ENCODE results near the gene FAM47A.

Gene FAM47A

DNA sequence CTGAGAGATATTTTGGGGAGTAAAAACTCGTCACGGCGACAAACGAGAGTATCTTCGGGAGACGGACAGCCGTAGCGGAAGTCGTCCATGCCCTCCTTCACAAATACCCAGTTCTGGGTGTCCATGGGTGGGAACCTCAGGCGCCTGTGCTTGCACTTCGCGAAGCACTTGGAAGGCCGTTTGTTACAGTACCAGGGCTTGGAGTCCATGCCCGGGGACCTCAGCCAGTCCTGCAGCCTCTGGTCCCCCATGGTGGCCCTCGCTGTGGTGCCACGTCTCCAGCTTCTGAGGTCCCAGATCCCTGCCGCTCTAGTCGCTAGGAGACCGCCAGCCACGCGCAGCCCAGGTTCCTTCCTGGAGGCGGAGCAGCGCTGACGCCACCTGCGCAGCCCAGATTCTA is at the start of gene FAM47A:
TSS of gene FAM47A (minus strand) at position 287 of the 400 bp plus-strand sequence. CDS start at position 251, 36 bp downstream.
- DNase-seq (ENCODE audit: low spot score): no peak

DNA sequence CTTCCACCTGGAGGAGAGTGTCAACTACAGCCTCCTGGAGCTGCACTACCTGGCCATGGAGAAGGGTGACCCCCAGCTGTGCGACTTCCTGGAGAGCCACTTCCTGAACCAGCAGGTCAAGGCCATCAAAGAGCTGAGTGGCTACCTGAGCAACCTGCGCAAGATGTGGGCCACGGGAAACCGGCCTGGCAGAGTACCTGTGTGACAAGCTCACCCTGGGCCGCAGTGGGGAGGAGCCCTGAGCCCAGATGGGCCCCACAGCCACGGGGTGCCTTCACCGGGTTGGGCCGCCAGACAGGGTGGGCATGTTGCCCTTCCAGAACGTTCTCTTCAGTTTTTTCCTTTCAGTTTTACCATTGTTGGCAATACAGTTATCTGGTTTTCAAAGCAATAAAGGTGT is 15.2 kb upstream of the FAM47A start:
- no peak for DNase-seq (ENCODE audit: low spot score)

DNA sequence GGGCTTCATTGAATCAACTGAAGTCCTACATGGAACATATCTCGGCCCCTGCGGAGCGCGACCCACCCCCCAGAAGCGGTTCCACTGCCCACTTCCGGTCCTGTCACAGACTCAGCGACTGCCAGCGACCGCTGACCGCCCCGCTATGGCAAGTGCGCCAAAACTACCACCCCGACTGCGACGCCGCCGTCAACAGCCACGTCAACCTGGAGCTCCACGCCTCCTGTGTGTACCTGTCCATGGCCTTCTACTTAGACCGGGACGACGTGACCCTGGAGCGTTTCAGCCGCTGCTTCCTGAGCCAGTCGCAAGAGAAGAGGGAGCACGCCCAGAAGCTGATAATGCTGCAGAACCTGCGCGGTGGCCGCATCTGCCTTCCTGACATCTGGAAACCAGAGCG is 14.8 kb upstream of the FAM47A start:
- DNase-seq (ENCODE audit: low spot score): no peak

DNA sequence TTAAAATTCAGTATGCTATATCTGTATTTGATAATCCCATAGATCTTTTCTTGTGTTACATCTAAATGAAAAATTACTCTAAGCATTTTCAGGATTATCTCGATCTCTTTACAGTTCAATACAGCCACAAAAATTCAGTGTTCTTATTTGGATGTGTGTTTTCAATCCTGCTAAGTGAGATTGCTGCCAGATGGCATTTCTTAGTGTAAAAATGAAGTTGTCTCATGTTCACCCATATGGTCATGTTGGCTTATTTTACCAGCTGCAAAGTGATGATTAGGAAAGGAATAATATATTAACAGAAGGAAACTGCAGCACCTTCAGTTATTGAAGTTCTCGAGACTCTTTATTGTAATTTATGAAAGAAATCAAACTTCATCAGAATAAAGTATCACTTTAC is 12.1 kb upstream of the FAM47A start:
- DNase-seq (ENCODE audit: low spot score): no peak

DNA sequence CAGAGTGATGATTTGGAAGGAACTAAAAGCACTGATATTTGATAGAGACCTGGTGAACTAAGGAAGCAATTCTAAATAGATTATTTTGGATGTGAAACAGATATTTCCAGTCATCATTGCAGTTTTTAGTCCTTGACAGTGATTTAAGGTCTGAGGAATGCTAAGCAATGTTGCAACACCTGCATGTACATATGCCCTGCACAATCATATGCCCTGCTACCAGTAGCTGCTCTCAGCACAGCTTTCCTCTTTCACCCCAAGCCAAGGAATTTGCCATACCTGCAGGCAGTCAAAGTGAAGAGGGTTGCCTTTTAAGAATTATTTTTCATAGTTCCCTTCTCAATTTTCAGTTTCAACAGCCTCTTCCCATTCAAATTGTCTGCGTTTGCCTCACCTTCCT is 8.7 kb upstream of the FAM47A start:
- DNase-seq (ENCODE audit: low spot score): no peak

DNA sequence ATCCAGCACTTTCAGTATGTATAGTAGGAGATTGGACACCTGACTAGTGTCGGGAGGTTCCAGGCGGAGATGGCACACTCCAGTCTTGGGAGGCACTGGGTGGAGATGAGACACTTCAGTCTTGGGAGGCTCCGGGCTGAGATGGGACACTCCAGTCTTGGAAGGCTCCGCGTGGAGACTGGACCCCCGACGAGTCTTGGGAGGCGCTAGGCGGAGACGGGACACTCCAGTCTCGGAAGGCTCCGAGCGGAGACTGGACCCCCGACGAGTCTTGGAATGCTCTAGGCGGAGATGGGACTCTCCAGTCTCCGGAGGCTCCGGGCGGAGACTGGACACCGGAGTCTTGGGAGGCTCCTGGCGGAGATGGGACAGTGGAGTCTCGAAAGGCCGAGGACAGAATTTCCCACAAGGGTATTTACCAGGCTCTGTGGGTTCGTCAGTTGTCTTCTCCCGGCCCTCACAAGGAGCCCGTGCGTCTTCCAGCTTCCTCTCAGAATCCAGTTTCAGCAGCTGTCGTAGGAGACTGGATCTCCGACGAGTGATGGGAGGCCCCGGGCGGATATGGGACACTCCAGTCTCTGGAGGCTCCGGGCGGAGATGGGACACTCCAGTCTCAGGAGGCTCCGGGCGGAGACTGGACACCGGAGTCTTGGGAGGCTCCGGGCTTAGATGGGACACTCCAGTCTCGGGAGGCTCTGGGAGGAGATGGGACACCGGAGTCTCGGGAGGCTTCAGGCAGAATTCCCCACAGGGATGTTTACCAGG is 952 bp downstream of the FAM47A start:
- no peak for DNase-seq (ENCODE audit: low spot score)

DNA sequence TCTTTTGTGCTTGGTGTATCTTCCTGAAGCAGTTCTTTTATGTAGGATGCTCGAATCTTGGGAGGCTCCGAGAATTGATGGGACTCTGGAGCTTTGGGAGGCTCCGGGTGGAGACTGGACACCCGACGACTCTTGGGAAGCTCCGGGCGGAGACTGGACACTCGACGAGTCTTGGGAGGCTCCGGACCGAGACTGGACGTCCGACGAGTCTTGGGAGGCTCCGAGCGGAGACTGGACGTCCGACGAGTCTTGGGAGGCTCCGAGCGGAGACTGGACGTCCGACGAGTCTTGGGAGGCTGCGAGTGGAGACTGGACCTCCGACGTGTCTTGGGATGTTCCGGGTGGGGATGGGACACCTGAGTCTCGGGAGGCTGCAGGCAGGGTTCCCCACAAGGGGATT is 1.6 kb downstream of the FAM47A start:
- DNase-seq (ENCODE audit: low spot score): no peak

DNA sequence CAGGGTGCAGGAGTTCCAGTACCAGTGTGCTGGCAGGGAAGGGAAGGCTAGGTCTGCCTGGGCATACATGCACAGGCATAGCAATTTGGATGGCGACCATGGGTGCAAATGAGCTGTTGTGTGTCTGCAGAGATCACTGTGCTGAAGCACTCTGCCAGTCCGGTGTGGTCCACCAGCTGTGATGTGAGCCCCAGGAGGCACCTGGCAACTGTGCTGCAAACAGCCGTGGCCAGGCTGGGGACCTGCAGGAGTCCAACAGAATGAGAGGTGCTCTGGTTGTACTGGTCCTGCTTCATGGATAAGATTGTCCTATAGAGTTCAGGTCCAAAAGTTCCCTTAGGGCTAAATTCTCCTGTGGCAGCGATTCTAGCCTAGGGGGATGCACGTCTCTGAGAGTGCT is 6.1 kb downstream of the FAM47A start:
- no peak for DNase-seq (ENCODE audit: low spot score)

DNA sequence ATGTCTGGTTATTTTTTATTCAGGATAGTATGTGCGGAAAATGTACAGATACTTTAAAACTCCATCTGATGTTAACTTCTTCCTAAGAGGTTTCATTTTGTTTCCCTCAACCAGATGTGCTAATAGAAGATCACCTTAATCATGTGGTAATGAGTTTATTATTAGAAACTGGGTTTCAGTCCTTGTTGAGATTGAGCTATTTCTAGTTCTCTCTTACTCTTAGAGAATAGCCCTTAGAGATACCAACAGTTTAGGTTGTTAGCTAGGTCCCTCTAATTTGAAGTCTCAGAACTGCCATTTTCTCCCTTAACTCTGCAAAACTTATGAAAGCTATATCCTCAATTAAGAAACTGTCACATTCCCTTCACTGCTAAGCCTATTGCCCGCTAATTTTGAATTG is 13.0 kb downstream of the FAM47A start:
- DNase-seq (ENCODE audit: low spot score): no peak

DNA sequence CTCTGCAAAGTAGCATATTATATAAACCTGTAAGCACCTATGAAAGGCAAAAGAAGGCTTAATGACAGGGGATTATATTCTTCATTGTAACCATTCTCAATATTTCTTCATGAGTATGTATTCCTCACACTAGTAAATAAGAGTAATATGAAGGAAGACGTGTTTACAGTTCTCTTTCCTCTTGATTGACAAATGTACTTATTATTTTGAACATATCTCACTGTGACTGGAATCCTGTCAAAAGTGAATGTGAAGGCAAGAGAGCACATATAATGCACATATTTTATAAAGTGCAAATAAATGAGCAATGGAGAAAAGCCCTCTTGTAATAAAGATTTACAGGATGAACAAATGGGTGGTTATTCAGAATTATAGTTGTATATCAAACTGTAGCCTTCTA is 19.7 kb downstream of the FAM47A start:
- no peak for DNase-seq (ENCODE audit: low spot score)

Measured in COLO829 (cell line).